GM12891 (cell line): ENCODE measurements around the gene RANBP10. TPM values are rescaled to one million over a fixed set of nuclear protein-coding genes. Genes with fewer than 3 reads are reported as not detected.

Experiments
- DNase-seq: peaks from one replicate; pipeline ENCODE4 v3.0.0; 2011; ENCODE audit warnings: low spot score; ENCODE audit not compliant: insufficient read length
- FAIRE-seq: peaks from 2 replicates; lab custom pipeline; 2011; peaks lifted over from hg19 to GRCh38; lab: Jason Lieb, UNC
- PAX5 ChIP-seq: IDR thresholded peaks from 2 replicates; pipeline ENCODE4 v1.6.1; 2011; ENCODE audit warnings: low read length, moderate library complexity, mild to moderate bottlenecking; ENCODE audit not compliant: insufficient read depth, severe bottlenecking
- POLR2A ChIP-seq: IDR thresholded peaks from 2 replicates; pipeline ENCODE4 v1.6.1; 2011; ENCODE audit warnings: low read depth, low read length, control low read depth
- POLR2AphosphoS5 ChIP-seq: IDR thresholded peaks from 2 replicates; pipeline ENCODE4 v1.6.1; 2011; ENCODE audit warnings: low read depth, low read length, control low read depth
- POU2F2 ChIP-seq: IDR thresholded peaks from 2 replicates; pipeline ENCODE4 v1.6.1; 2011; ENCODE audit warnings: low read depth, mild to moderate bottlenecking, control low read depth, low read length, moderate library complexity
- SPI1 ChIP-seq: IDR thresholded peaks from 2 replicates; pipeline ENCODE4 v1.6.1; 2011; ENCODE audit warnings: low read depth, low read length, control low read depth
- TAF1 ChIP-seq: IDR thresholded peaks from 2 replicates; pipeline ENCODE4 v1.6.1; 2011; ENCODE audit warnings: low read depth, low read length, control low read depth
- polyA plus RNA-seq: library from polyadenylated mRNA; unstranded; fragments of >200 nt; gene quantifications from one replicate; pipeline ENCODE4 v1.2.1, GENCODE V29; 2012; ENCODE audit warnings: low read depth, missing spikeins, inconsistent platforms; ENCODE audit not compliant: missing spikeins

Gene RANBP10
- polyA plus RNA-seq = 6.4 TPM

DNA sequence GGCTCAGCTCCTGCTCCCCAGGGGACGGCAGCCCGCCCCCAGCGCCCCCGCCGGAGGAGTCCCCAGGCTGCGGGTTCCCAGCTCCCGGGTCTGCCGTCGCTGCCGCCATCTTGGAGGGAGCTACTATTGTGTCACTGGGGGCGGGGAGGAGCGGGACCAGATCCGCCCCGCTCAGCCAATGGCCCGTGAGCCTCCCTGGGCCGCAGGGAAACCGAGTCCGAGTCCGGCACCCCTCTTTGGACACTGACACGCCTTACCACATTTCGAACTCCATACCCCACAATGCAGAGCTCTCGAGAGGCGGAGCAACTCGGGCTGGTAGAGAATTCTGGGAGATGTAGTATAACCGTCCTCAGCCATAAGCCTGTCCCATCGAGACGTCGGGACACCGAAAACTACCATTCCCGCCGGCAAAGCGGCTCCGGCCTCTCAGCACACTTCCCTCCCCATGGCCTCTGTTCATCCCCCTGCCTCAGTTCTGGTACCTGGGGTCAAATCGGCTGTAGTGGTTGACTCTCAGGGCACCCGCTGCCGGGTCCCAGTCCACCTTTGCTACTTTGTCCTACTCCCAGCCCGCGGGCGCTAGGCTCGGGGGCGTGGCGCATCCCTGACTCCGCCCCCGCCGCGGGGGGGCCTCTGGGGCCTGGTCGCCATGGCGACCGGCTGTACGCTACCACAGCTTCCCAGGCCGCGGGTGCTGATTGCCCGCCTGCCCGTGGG, at the start of gene RANBP10, which contains the start of gene TSNAXIP1:
Gene RANBP10 (minus strand): TSS at position 133 of the 720 bp plus-strand sequence. CDS start 24 bp downstream, at position 109.
Gene TSNAXIP1 (plus strand): TSS at position 462 of the 720 bp plus-strand sequence. CDS start 261 bp downstream, outside the sequence.
- peak; percentile 88 for DNase-seq
- no peak for TF ChIP-seq PAX5
- TF ChIP-seq SPI1 = peak; percentile 54
- peak; percentile 52; the same call in 1 of the 2 replicates for TF ChIP-seq POLR2A
- peak; percentile 98 for TF ChIP-seq TAF1
- 0 out of 2 replicates have a peak, but pooled peaks have one; percentile 27 for TF ChIP-seq POLR2AphosphoS5
- TF ChIP-seq POU2F2 = no peak
- FAIRE-seq = peak; percentile 97

DNA sequence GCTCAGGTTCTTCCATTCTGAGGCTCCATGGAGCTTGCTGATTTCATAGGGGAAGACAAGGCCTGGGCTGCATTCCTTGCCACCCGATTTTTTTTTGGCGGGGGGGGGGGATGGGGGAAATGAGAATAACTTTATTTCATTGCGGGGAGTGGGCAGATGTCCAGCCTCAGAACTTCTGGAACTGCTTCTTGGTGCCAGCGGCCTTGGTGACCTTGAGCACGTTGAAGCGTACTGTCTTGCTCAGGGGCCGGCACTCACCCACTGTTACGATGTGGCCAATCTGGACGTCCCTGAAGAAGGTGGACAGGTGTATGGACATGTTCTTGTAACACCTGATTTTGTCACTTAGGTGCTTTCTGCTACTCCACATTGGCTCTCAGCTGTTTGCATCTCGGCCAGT, 49.4 kb upstream of the RANBP10 start:
- TF ChIP-seq POLR2A (no peak), POU2F2 (no peak)
- DNase-seq (no peak), FAIRE-seq (no peak)

DNA sequence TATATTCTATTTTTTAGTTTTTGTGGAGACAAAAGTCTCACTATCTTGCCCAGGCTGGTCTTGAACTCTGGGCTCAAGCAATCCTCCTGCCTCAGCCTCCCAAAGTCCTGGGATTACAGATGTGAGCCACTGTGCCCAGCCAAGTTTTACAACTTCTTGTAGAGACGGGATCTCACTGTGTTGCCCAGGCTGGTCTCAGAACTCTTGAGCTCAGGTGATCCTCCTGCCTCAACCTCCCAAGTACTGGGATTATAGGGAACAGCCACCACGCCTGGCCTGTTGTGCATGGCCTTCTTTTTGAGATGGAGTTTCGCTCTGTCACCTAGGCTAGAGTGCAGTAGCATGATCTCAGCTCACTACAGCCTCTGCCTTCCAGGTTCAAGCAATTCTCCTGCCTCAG, 47.3 kb upstream of the RANBP10 start:
- TF ChIP-seq POLR2A (no peak), POU2F2 (no peak), TAF1 (no peak), POLR2AphosphoS5 (no peak), PAX5 (no peak), SPI1 (no peak)
- FAIRE-seq = no peak
- DNase-seq = no peak

DNA sequence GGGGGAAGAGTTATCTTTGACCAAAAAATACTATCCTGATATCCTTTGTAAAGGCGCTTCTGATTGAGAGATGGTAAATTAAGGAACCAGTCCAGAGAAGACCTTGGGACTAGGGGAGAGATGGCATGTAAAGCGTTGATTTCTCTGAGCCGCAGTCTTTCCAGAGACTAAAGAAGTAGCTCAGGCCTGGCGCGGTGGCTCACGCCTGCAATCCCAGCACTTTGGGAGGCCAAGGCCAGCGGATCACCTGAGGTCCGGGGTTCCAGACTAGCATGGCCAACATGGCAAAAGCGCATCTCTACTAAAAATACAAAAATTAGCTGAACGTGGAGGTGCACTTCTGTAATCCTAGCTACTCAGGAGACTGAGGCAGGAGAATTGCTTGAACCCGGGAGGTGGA, 41.8 kb upstream of the RANBP10 start:
- DNase-seq (no peak), FAIRE-seq (no peak)
- TF ChIP-seq SPI1 (no peak), POLR2A (no peak), TAF1 (no peak), POU2F2 (no peak), POLR2AphosphoS5 (no peak), PAX5 (no peak)

GRCh38 chr16:67847064-67847861, 40.9 kb upstream of the RANBP10 start, which contains the start of gene CENPT:
CENPT (minus strand) TSS chr16:67847693; CDS start chr16:67833859, 13,834 bp downstream.
- DNase-seq (peak; percentile 80), FAIRE-seq (no peak)
- TF ChIP-seq POLR2AphosphoS5 (no peak), POU2F2 (no peak), PAX5 (no peak), POLR2A (no peak), TAF1 (no peak; the same call in 1 of the 2 replicates), SPI1 (no peak)

DNA sequence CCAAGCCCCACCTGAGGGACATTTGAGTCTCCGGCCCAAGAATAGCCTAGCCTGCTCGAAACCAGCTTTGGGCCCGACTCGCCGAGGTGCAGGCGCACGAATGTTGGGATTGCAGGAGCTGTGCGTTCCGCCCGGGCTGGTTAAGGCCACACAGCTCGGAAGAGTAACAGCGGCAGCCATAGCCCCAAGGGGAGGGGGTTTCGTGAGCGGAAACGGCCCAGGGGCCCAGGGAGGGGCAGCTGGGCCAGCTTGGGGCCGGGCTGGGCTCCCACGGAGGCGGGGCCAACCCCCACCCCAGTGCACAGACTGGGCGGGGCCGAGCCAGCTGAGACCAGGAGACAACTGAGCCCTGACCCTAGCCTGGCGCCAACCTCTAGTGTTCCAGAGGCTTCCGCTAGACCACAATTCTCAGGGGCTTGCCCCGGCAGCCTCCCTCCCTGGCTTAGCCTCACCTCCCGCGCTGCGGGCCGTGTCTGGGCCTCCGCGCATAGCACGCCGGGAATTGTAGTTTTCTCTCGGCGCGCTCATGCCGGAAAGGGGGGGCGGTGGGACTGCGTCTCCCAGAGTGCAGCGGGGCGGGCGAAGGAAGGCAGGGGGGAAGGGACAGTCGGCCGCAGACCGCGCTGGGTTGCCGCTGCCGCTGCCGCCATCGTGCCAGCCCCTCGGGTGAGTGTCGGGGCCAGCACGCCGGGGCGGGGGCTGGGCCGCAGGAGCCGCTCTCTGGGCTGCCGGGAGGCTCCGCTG, 40.1 kb upstream of the RANBP10 start, which contains the start of gene NUTF2:
Gene NUTF2 (plus strand): TSS at position 614 of the 744 bp plus-strand sequence. CDS start 18,198 bp downstream, outside the sequence.
- TF ChIP-seq POLR2A (peak; percentile 69), TAF1 (peak; percentile 63; the same call in 1 of the 2 replicates), PAX5 (no peak), SPI1 (no peak), POU2F2 (no peak), POLR2AphosphoS5 (peak; percentile 65)
- FAIRE-seq (peak; percentile 93), DNase-seq (peak; percentile 94)

GRCh38 chr16:67846063-67846319, 39.6 kb upstream of the RANBP10 start:
- TF ChIP-seq POU2F2 = no peak
- no peak for DNase-seq
- no peak for FAIRE-seq

GRCh38 chr16:67845291-67846062, 39.1 kb upstream of the RANBP10 start:
- FAIRE-seq (no peak), DNase-seq (no peak)
- TF ChIP-seq PAX5 = no peak
- peak; percentile 41; the same call in 1 of the 2 replicates for TF ChIP-seq SPI1

- FAIRE-seq = no peak
- TF ChIP-seq POU2F2 = no peak
- no peak for TF ChIP-seq TAF1
- TF ChIP-seq SPI1 = no peak
- no peak for TF ChIP-seq POLR2AphosphoS5
- TF ChIP-seq POLR2A = no peak
- TF ChIP-seq PAX5 = no peak
- DNase-seq = no peak
Measured at GRCh38 chr16:67844497-67844896, 38.1 kb upstream of the RANBP10 start.
